Mesenchymal stem cell (in vitro differentiated cells and primary cell): Measurements from ENCODE around the gene SLC10A1. TPM values are rescaled to one million over a fixed set of nuclear protein-coding genes. Genes with fewer than 3 reads are reported as not detected.

Experiments used
- DNase-seq: peaks from one replicate; pipeline ENCODE4 v3.0.0-alpha.2; 2013
- H2AFZ ChIP-seq: one replicate; pipeline ENCODE4 v1.6.1; 2013; ENCODE audit warnings: low read depth, mild to moderate bottlenecking, control low read depth, inconsistent platforms, low read length, moderate library complexity
- H2AK5ac ChIP-seq: 2 replicates; pipeline ENCODE4 v1.6.1; 2013; ENCODE audit warnings: low read length, moderate library complexity, mild to moderate bottlenecking, inconsistent platforms; ENCODE audit not compliant: severe bottlenecking
- H2BK120ac ChIP-seq: one replicate; pipeline ENCODE4 v1.6.1; 2013; ENCODE audit warnings: low read depth, mild to moderate bottlenecking, inconsistent platforms, low read length, moderate library complexity
- H2BK12ac ChIP-seq, 2 experiments: one replicate each; pipeline ENCODE4 v1.6.1; 2013; ENCODE audit warnings: inconsistent platforms in 2 of 2, low read length in 2 of 2, mild to moderate bottlenecking in 2 of 2, moderate library complexity in 2 of 2, control low read depth in 1 of 2
- H2BK15ac ChIP-seq: one replicate; pipeline ENCODE4 v1.6.1; 2013; ENCODE audit warnings: mild to moderate bottlenecking, low read depth, inconsistent platforms; ENCODE audit not compliant: poor library complexity, severe bottlenecking
- H2BK5ac ChIP-seq: 2 replicates; pipeline ENCODE4 v1.6.1; 2013; ENCODE audit warnings: low read depth, mild to moderate bottlenecking, low read length, control low read depth, inconsistent platforms; ENCODE audit not compliant: poor library complexity, severe bottlenecking
- H3K14ac ChIP-seq, 2 experiments: one replicate each; pipeline ENCODE4 v1.6.1; 2013; ENCODE audit warnings: inconsistent platforms in 2 of 2, low read length in 2 of 2, control low read depth in 1 of 2, mild to moderate bottlenecking in 1 of 2, moderate library complexity in 1 of 2
- H3K18ac ChIP-seq, 2 experiments: one replicate each; pipeline ENCODE4 v1.6.1; 2013; ENCODE audit warnings: inconsistent platforms in 2 of 2, low read length in 2 of 2, control low read depth in 1 of 2, low read depth in 1 of 2, mild to moderate bottlenecking in 1 of 2
- H3K23ac ChIP-seq, 2 experiments: one replicate each; pipeline ENCODE4 v1.6.1; 2013; ENCODE audit warnings: inconsistent platforms in 2 of 2, low read length in 2 of 2, mild to moderate bottlenecking in 2 of 2, moderate library complexity in 2 of 2, control low read depth in 1 of 2
- H3K27ac ChIP-seq: 2 replicates; pipeline ENCODE4 v1.5.1; 2013; ENCODE audit warnings: mild to moderate bottlenecking, moderate library complexity, low read length, control low read depth, inconsistent platforms; ENCODE audit not compliant: poor library complexity, severe bottlenecking
- H3K27me3 ChIP-seq, 2 experiments: 2 replicates each; pipeline versions ENCODE4 v1.6.1 to v1.7.0; 2013; ENCODE audit warnings: low read length in 2 of 2, mild to moderate bottlenecking in 2 of 2, moderate library complexity in 2 of 2, control low read depth in 1 of 2, inconsistent platforms in 1 of 2; ENCODE audit not compliant: control insufficient read depth in 1 of 2, insufficient read depth in 1 of 2
- H3K36me3 ChIP-seq, 2 experiments: 2 replicates each; pipeline versions ENCODE4 v1.6.1 to v1.7.0; 2013; ENCODE audit warnings: low read length in 2 of 2, control low read depth in 1 of 2, inconsistent platforms in 1 of 2, low read depth in 1 of 2, mild to moderate bottlenecking in 1 of 2; ENCODE audit not compliant: insufficient read depth in 2 of 2, control insufficient read depth in 1 of 2
- H3K4ac ChIP-seq, 2 experiments: one replicate each; pipeline ENCODE4 v1.6.1; 2013; ENCODE audit warnings: inconsistent platforms in 2 of 2, low read length in 2 of 2, mild to moderate bottlenecking in 2 of 2, moderate library complexity in 2 of 2, control low read depth in 1 of 2, low read depth in 1 of 2
- H3K4me1 ChIP-seq: 2 replicates; pipeline ENCODE4 v1.6.1; 2013; ENCODE audit warnings: low read depth, low read length, control low read depth; ENCODE audit not compliant: control insufficient read depth, insufficient read depth
- H3K4me2 ChIP-seq: 2 replicates; pipeline ENCODE4 v1.6.1; 2013; ENCODE audit warnings: low read length, mild to moderate bottlenecking, inconsistent platforms; ENCODE audit not compliant: poor library complexity, severe bottlenecking
- H3K4me3 ChIP-seq, 2 experiments: 2 replicates each; pipeline versions ENCODE4 v1.5.1 to v1.7.0; 2013; ENCODE audit warnings: low read length in 2 of 2, mild to moderate bottlenecking in 2 of 2, control low read depth in 1 of 2, low read depth in 1 of 2; ENCODE audit not compliant: insufficient read depth in 1 of 2
- H3K79me1 ChIP-seq: replicated peaks from 2 replicates; pipeline ENCODE4 v1.6.1; 2013; ENCODE audit warnings: mild to moderate bottlenecking, control low read depth, low read length, inconsistent platforms; ENCODE audit not compliant: poor library complexity, severe bottlenecking
- H3K9ac ChIP-seq: 2 replicates; pipeline ENCODE4 v1.7.0; 2013; ENCODE audit warnings: mild to moderate bottlenecking, low read length, moderate library complexity
- H3K9me3 ChIP-seq: 2 replicates; pipeline ENCODE4 v1.7.0; 2013; ENCODE audit warnings: mild to moderate bottlenecking, low read length; ENCODE audit not compliant: control insufficient read depth
- H4K8ac ChIP-seq: one replicate; pipeline ENCODE4 v1.6.1; 2013; ENCODE audit warnings: inconsistent platforms, mild to moderate bottlenecking, low read length, moderate library complexity
- H4K91ac ChIP-seq: one replicate; pipeline ENCODE4 v1.6.1; 2013; ENCODE audit warnings: mild to moderate bottlenecking, low read length, inconsistent platforms
- WGBS: methylation state at CpG from one replicate; pipeline ENCODE4 v1.1.7; 2013; ENCODE audit warnings: mixed read lengths; 5-methylcytosine and 5-hydroxymethylcytosine counted together
- polyA plus RNA-seq, 2 experiments: library from polyadenylated mRNA; stranded (reverse); fragments of 200-250 nt; gene quantifications; one replicate each; pipeline ENCODE4 v1.2.3, GENCODE V29; 2013

The SLC10A1 gene
- polyA plus RNA-seq (2013, experiment 1 of 2), result not detected
- not detected for polyA plus RNA-seq (2013, experiment 2 of 2)

- Histone ChIP-seq H2BK5ac (no peak within 1 kb of the TSS), H3K4me2 (no peak within 1 kb of the TSS), H2BK15ac (no peak within 1 kb of the TSS), H3K27me3 (peaks cover 12 to 21% of the 10 kb centered on the region in 2 experiments), H4K91ac (no peak within 1 kb of the TSS), H3K4me1 (no peaks in the 10 kb centered on the region), H3K27ac (no peak within 1 kb of the TSS), H2AFZ (no peak within 1 kb of the TSS), H3K14ac (peak within 1 kb of the TSS in 1 of 2 experiments; percentile 26), H3K36me3 (no peaks in the 10 kb centered on the region), H2AK5ac (no peak within 1 kb of the TSS), H2BK12ac (no peak within 1 kb of the TSS), H2BK120ac (no peak within 1 kb of the TSS), H3K4me3 (no peak within 1 kb of the TSS), H3K4ac (no peak within 1 kb of the TSS), H3K23ac (peak within 1 kb of the TSS in 1 of 2 experiments; percentile 28), H3K9me3 (no peaks in the 10 kb centered on the region), H3K79me1 (no peaks in the 10 kb centered on the region), H3K9ac (no peak within 1 kb of the TSS), H3K18ac (no peak within 1 kb of the TSS), H4K8ac (no peak within 1 kb of the TSS)
- 83% methylated on average over 11 of the region's 11 CpGs for WGBS
- DNase-seq, result no peak
These were observed at the start of gene SLC10A1 for GRCh38 chr14:69796797-69797500. TSS of gene SLC10A1 (minus strand) at chr14:69797241. CDS start at chr14:69797155, 86 bp downstream.

- H3K9me3 ChIP-seq, result no peaks in the 10 kb centered on the region
- no peak overlapping the region for H3K18ac ChIP-seq
- H2BK120ac ChIP-seq, result no peak overlapping the region
- no peak overlapping the region for H3K14ac ChIP-seq
- H3K4ac ChIP-seq, result no peak overlapping the region
- no peak overlapping the region for H3K4me2 ChIP-seq
- H3K4me1 ChIP-seq, result peaks cover 4% of the 10 kb centered on the region
- no peak overlapping the region for H3K27ac ChIP-seq
- H3K23ac ChIP-seq, result no peak overlapping the region
- H2AFZ ChIP-seq, result no peak overlapping the region
- peaks cover 41 to 49% of the 10 kb centered on the region in 2 experiments for H3K27me3 ChIP-seq
- H4K8ac ChIP-seq, result no peak overlapping the region
- no peak overlapping the region for H3K4me3 ChIP-seq
- H4K91ac ChIP-seq, result no peak overlapping the region
- no peaks in the 10 kb centered on the region for H3K79me1 ChIP-seq
- no peak overlapping the region for H2BK12ac ChIP-seq
- no peak overlapping the region for H2AK5ac ChIP-seq
- no peak overlapping the region for H3K9ac ChIP-seq
- no peak overlapping the region for H2BK15ac ChIP-seq
- WGBS, result 82% methylated on average over 2 of the region's 5 CpGs
- no peak for DNase-seq
- no peak overlapping the region for H2BK5ac ChIP-seq
- no peaks in the 10 kb centered on the region for H3K36me3 ChIP-seq
These were observed 48.7 kb upstream of the SLC10A1 start for GRCh38 chr14:69845787-69846186.

GRCh38 chr14:69845050-69845581, 48.1 kb upstream of the SLC10A1 start:
- H3K9me3 ChIP-seq, result no peaks in the 10 kb centered on the region
- H3K4me1 ChIP-seq, result peaks cover 4% of the 10 kb centered on the region
- no peak overlapping the region for H2BK120ac ChIP-seq
- no peak overlapping the region for H3K27ac ChIP-seq
- no peak overlapping the region for H4K91ac ChIP-seq
- H3K36me3 ChIP-seq, result no peaks in the 10 kb centered on the region
- H3K18ac ChIP-seq, result no peak overlapping the region
- no peak overlapping the region for H3K4ac ChIP-seq
- DNase-seq, result no peak
- H2AFZ ChIP-seq, result no peak overlapping the region
- peaks cover 48 to 51% of the 10 kb centered on the region in 2 experiments for H3K27me3 ChIP-seq
- 54% methylated on average over 2 of the region's 2 CpGs for WGBS
- H2BK12ac ChIP-seq, result no peak overlapping the region
- H3K79me1 ChIP-seq, result no peaks in the 10 kb centered on the region
- H2AK5ac ChIP-seq, result no peak overlapping the region
- no peak overlapping the region for H3K4me2 ChIP-seq
- no peak overlapping the region for H3K9ac ChIP-seq
- H2BK15ac ChIP-seq, result no peak overlapping the region
- no peak overlapping the region for H3K14ac ChIP-seq
- no peak overlapping the region for H2BK5ac ChIP-seq
- no peak overlapping the region for H3K23ac ChIP-seq
- H4K8ac ChIP-seq, result no peak overlapping the region
- H3K4me3 ChIP-seq, result no peak overlapping the region

GRCh38 chr14:69844171-69844570, 47.1 kb upstream of the SLC10A1 start:
- H4K8ac ChIP-seq, result no peak overlapping the region
- H3K4me2 ChIP-seq, result no peak overlapping the region
- no peak overlapping the region for H2BK120ac ChIP-seq
- H2BK5ac ChIP-seq, result no peak overlapping the region
- H4K91ac ChIP-seq, result no peak overlapping the region
- no peak overlapping the region for H2AK5ac ChIP-seq
- no peak overlapping the region for H3K27ac ChIP-seq
- H3K23ac ChIP-seq, result no peak overlapping the region
- H3K4me3 ChIP-seq, result no peak overlapping the region
- H3K9ac ChIP-seq, result no peak overlapping the region
- no peaks in the 10 kb centered on the region for H3K9me3 ChIP-seq
- no peak overlapping the region for H2BK15ac ChIP-seq
- no peak overlapping the region for H2BK12ac ChIP-seq
- H3K4me1 ChIP-seq, result peaks cover 3% of the 10 kb centered on the region
- H3K36me3 ChIP-seq, result no peaks in the 10 kb centered on the region
- no peaks in the 10 kb centered on the region for H3K79me1 ChIP-seq
- 87% methylated on average over 2 of the region's 2 CpGs for WGBS
- H3K4ac ChIP-seq, result no peak overlapping the region
- H3K27me3 ChIP-seq, result peaks cover 47 to 54% of the 10 kb centered on the region in 2 experiments
- no peak overlapping the region for H3K18ac ChIP-seq
- H3K14ac ChIP-seq, result no peak overlapping the region
- no peak for DNase-seq
- no peak overlapping the region for H2AFZ ChIP-seq
